HG02678 (cell line): Measurements from ENCODE around the gene ZNF428.
A peak's percentile ranks its signal among the peaks of the same experiment; 100 is the strongest.
"Not testable (repeated sequence)": the region's sequence is repeated elsewhere in the genome, so short reads cannot be mapped to it uniquely, and the experiment has no call there.

ENCODE experiments used
- ATAC-seq: cut with Tn5 transposase; IDR thresholded peaks from one replicate; pipeline ENCODE4 v1.9.1; 2021; ENCODE audit warnings: mild to moderate bottlenecking, moderate library complexity; ENCODE audit not compliant: unreplicated experiment

ZNF428 gene

GRCh38 chr19:43595605-43595998, 23.8 kb downstream of the ZNF428 start:
- ATAC-seq, result peak; percentile 1

GRCh38 chr19:43594710-43595604, 24.5 kb downstream of the ZNF428 start:
- no peak for ATAC-seq

- ATAC-seq, result no peak
Observed at GRCh38 chr19:43594081-43594697, 25.2 kb downstream of the ZNF428 start.

GRCh38 chr19:43592800-43593350, 26.6 kb downstream of the ZNF428 start:
- no peak for ATAC-seq

GRCh38 chr19:43591904-43592772, 27.3 kb downstream of the ZNF428 start:
- no peak for ATAC-seq

- no peak for ATAC-seq
Observed at GRCh38 chr19:43589678-43590077, 29.8 kb downstream of the ZNF428 start.

- ATAC-seq, result no peak
Observed at GRCh38 chr19:43589277-43589676, 30.2 kb downstream of the ZNF428 start.

GRCh38 chr19:43587029-43587428, 32.4 kb downstream of the ZNF428 start:
- ATAC-seq, result not testable (repeated sequence)

- no peak for ATAC-seq
Observed at GRCh38 chr19:43586346-43586745, 33.1 kb downstream of the ZNF428 start.

GRCh38 chr19:43584484-43584883, 34.9 kb downstream of the ZNF428 start:
- ATAC-seq, result no peak

GRCh38 chr19:43582495-43582894, 36.9 kb downstream of the ZNF428 start:
- ATAC-seq, result no peak

- ATAC-seq, result no peak
Observed at GRCh38 chr19:43581467-43581866, 38.0 kb downstream of the ZNF428 start.

GRCh38 chr19:43578787-43579186, 40.6 kb downstream of the ZNF428 start:
- no peak for ATAC-seq

- no peak for ATAC-seq
Observed at GRCh38 chr19:43575955-43576878, 43.2 kb downstream of the ZNF428 start.

- ATAC-seq, result peak; percentile 95
Observed at GRCh38 chr19:43575156-43575950, 44.1 kb downstream of the ZNF428 start, which contains the start of the genes PINLYP and XRCC1. TSS of gene PINLYP (plus strand) at chr19:43575801. CDS start at chr19:43577192, 1,391 bp downstream. TSS of gene XRCC1 (minus strand) at chr19:43575527. CDS start at chr19:43575458, 69 bp downstream.

GRCh38 chr19:43574424-43575155, 44.8 kb downstream of the ZNF428 start:
- no peak for ATAC-seq

GRCh38 chr19:43572171-43572588, 47.2 kb downstream of the ZNF428 start:
- no peak for ATAC-seq

GRCh38 chr19:43570174-43570791, 49.1 kb downstream of the ZNF428 start:
- ATAC-seq, result no peak
